Erythroblast (primary cell): ENCODE measurements around the gene PNKD.

Experiments used
- GATA1 ChIP-seq: IDR thresholded peaks from 2 replicates; pipeline ENCODE4 v1.6.1; 2011; ENCODE audit warnings: low read depth, mild to moderate bottlenecking, control low read depth, low read length, moderate library complexity
- POLR2A ChIP-seq: IDR thresholded peaks from 2 replicates; pipeline ENCODE4 v1.6.1; 2011; ENCODE audit warnings: mild to moderate bottlenecking, low read length

DNA sequence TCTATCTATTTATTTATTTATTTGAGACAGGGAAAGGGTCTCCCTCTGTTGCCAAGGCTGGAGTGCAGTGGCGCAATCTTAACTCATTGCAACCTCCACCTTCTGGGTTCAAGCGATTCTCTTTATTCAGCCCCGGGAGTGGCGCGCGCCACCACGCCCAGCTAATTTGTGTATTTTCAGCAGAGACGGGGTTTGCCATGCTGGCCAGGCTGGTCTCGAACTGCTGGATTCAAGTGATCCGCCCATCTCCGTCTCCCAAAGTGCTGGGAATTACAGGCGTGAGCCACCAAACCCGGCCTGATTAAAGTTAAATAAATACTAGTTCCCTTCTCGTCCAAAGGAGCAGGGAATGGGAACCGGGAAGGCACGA is 125.1 kb downstream of the PNKD start:
- TF ChIP-seq POLR2A (no peak), GATA1 (no peak)
